HG02763 (cell line): ENCODE results near the gene TMEM41B.

ENCODE experiments used
- ATAC-seq: cut with Tn5 transposase; IDR thresholded peaks from one replicate; pipeline ENCODE4 v1.9.1; 2021; ENCODE audit warnings: mild to moderate bottlenecking, moderate library complexity; ENCODE audit not compliant: unreplicated experiment

The TMEM41B gene

DNA sequence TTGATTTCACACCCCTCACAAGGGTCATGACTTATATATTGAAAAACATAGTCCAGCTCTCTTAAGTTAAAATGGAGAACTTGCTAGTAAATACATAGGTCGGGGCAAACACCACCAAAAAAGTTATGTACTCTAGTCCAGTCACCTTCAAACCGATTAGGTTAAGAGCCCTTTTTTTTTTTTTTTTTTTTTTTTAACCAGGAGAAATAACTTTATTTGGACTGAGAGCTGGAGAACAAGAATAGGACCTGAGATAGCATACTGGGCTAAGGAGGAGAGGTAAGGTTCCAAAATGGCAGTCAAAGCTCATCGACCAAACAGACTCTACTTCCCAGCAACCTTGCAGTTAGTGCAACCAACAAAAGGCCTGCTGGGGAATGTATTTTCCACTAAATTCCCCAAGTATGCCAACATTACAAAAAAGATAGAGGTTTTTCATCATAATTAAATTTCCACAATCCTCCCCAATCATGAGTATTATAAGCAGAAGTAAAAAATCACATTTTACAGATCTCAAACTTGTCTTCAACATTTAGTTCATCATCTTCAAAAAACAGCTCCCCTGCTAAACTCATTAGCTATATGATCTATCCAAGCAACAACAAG is 3.8 kb downstream of the TMEM41B start:
- no peak for ATAC-seq

DNA sequence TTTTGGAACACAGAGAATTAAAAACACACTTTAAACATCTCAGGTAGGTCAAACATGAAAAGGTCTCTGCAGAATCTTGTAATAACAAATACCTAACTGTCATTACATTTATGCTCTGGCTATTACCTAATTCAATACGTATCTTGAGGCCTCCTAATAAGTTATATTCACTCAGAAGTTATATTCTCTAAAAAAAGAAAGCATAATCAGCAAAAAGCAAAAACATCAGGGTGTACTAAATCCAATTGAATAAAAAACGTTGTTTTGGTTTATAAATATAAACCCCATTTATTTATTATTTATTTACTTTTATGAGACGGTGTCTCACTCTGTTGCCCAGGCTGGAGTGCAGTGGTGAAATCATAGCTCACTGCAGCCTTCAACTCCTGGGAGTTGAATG is 10.2 kb downstream of the TMEM41B start:
- ATAC-seq = no peak

DNA sequence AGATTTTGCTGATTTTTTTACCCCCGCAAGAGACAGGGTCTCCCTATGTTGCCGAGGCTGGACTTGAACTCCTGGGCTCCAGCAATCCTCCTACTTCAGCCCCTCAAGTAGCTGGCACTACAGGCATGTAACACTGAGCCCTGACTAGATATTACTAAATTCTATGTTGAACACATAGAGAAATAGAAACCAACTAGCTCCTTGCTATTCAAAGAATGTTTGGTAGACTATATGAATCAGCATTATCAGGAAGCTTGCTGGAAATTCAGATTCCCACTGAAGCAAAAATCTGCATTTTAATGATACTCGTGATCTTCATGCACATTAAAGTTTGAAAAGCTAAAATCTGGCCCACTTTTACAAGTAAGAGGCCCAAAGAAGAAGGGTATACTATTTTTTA is 11.9 kb downstream of the TMEM41B start:
- no peak for ATAC-seq

DNA sequence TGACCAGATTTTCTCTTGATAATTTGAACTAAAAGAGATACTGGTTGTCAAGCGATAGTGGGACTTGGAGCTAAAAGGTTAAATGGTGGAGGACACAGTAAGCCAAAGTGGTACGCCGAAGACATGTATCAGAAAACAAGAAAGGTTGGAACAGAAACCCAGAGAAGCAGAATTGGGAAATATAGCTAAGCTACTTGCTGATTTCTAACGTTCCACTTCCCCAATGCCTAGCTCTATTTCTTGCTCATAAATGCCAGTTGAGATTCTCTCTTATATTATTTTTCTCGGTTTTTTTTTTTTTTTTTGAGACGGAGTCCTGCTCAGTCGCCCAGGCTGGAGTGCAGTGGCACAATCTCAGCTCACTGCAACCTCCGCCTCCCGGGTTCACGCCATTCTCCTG is 12.7 kb downstream of the TMEM41B start:
- no peak for ATAC-seq

DNA sequence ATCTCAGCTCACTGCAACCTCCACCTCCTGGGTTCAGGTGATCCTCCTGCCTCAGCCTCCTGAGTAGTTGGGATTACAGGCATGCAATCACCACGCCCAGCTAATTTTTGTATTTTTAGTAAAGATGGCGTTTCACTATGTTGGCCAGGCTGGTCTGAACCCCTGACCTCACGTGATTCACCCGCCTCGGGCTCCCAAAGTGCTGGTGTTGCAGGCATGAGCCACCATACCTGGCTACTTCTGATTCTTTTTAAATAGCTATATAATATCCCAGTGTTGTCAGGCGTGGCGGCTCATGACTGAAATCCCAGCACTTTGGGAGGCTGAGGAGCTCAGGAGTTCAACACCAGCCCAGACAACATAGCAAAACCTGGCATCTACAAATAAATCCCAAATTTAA is 20.7 kb downstream of the TMEM41B start:
- ATAC-seq = no peak

DNA sequence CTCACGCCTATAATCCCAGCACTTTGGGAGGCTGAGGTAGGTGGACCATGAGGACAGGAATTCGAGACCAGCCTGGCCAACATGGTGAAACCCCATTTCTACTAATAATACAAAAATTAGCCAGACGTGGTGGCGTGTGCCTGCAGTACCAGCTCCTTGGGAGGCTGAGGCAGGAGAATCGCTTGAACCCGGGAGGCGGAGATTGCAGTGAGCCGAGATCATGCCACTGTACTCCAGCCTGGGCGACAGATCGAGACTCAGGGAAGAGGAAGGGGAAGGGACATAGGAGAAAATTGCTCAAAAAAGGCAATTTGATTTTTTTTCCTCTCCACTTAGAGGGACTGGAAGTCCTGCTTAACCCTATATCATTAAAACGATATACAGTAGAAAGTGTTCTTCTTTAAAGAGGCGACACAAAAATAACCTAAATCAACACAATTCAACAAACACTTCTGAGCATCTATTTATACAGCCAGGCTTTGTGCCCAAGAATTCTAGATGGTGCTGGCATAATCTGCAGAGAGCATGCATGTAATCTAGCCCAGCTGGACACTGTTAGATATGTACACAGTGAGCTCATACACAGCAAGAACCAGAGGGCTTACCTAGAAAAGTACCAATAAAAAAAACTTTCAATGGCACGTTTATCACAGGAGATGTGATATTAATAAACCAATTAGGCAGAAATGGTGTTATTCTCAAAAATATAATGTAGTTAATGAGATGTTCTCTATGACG is 28.4 kb downstream of the TMEM41B start:
- ATAC-seq = no peak

DNA sequence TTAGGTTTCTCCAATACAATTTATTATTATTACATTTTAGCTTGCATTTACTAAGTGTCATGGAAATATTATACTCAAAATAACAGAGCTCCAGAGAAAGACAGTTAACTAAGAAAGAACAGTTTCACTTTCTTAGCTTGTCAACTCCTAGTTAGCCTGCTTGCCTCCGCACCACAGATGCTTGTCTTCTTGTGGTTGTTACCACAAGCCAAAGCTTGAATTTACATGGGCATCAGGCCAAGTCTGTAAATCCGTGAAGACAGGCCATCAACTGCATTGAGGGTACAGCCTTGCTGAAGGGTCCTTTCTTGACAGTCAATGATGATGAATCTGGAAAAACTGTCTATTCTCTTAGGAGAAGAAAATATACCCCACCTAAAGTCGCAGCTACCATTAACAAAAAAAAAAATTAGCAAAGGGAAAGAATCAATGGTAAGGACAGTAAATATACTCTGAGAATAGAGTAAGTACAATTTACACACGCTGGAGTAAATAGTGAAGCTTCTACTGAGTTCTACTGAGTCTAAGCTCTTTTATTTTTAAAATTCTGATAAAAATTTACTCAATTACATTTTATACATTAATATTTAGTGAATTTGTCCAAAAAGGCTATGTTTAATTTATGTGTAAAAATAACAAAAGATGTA is 33.6 kb downstream of the TMEM41B start:
- ATAC-seq = no peak

DNA sequence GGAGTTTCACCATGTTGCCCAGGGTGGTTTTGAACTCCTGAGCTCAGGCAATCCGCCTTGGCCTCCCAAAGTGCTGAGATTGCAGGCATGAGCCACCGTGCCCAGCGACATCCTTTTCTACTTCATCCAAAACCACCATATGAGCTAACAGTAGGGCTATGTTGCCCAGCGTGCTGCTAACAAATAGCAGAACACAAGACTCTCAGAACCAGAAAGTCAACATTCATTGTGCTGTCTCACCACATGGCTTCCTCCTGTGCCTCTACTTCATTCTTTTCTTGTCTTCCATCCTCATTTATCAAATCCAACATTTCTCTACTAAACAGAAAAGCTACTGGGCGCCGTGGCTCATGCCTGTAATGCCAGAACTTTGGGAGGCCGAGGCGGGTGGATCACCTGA is 37.2 kb downstream of the TMEM41B start:
- ATAC-seq = no peak

DNA sequence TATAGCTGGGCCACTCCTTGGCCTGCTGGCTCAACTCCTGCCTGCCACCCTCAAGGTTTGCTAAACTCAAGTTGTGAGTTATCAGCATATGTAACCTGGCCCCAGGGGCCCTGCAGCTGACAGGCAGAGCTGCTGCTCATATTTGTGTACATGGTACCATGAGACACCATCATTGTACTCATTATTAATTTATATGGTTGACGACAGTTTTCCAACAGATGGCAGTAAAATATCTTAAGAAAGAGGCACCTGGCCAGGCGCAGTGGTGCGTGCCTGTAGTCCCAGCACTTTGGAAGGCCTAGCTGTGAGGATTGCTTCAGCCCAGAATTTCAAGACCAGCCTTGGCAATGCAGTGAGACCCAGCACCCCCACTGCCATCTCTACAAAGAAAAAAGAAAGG is 37.8 kb downstream of the TMEM41B start:
- ATAC-seq = no peak

DNA sequence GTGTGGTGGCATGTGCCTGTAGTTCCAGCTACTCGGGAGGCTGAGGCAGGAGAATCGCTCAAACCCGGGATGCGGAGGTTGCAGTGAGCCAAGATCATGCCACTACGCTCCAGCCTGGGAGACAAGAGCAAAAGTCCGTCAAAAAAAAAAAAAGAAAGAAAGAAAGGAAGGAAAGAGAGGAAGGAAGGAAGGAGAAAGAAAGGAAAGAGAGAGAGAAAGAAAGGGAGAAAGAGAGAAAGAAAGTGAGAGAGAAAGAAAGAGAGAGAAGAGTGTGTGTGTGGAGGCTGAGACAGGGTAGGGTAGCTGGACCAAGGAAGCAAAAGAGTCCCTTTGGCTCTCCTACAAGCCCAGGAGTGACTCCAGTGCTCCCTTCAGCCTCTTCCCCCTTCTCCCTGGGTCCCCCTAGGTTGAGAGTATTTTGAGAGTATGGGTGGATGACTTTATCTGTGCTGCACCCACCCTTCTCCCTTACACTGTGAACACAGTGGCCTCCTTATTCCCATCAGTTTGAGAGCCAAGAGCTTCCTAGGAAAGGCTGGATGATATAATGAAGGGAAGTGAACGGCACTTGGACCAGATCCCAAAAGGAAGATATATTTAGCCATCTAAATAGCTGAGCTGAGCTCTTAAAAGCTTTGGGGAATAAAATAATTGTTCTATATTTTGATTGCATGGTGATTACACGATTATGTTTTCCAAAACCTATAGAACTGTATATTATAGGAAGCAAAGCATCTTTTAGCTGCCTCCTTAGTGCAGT is 39.7 kb downstream of the TMEM41B start:
- ATAC-seq = no peak

DNA sequence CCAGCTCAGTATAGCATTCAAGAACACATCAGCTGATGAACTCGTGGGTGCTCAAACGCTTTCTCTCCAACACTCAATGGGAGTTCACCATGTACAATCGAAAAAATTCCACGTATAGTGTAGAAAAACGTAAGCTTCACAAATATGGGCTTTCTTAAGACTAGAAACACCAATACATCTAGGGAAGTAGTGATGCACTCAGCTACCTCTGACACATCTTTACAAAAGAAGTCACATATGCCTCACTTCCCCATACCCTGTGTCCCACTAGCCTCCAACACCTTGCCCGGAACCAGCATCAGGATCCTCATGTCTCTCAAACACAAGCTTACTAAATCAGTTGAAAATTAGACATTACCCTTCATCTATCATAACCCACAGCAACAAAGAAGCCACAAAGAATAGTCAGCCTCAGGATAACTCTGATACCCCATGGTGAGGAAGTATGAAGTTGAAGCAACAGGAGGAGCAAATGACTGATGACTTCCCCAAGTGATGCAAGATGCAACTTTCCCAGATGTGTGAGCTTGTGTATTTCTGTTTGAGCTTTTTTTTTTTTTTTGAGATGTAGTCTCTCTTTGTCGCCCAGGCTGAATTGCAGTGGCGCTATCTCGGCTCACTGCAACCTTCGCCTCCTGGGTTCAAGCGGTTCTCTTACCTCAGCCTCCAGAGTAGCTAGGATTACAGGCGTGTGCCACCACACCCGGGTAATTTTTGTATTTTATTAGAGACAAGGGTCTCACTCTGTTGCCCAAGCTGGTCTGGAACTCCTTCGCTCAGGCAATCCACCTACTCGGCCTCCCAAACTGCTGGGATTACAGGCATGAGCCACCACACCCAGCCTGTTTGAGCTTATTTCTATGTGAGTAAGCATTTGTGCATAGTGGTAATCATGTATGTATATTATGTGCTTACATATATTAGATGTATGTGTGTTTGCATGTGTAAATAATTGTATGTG is 40.7 kb downstream of the TMEM41B start:
- no peak for ATAC-seq

DNA sequence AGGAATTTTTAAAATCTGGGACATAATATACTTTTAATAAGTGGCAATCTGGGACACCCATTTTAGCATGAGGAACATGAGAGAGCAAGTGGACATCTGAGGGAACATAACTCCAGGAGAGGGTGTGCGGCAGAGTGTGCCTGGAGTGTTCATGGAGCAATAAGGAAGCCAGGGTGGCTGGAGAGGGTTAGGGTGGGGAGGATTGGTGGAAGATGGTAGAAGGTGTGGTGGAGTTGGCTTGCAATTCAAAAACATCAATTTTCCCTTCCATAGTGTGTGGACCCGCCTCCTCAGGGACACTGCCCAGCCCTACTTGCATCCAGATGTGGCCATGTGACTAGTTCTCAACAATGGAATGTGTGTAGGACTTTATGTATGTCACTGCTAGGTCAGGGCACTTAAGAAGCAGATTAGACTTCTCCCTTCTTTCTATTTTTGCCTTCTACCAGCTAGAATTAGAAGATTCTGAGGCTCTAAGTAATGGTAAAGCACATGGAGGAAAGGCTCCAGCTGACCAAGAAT is 44.8 kb downstream of the TMEM41B start:
- ATAC-seq = no peak

DNA sequence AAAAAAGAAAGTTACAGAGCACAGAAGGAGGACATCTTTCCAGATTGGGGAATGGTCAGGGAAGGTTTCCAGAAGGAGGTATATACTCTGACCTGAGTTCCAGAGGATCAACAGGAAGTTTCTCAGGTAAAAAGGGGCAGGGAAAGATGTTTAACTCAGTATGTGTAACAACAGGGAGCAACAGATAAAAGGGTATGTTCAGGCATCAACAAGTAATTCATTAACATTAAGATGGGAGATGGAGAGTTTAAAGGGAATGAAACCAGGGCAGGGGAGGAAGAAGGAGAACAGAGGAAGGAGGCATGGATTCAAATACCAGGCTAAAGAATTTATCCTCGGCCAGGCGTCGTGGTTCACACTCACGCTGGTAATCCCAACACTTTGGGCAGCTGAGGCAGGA is 46.7 kb downstream of the TMEM41B start:
- ATAC-seq = no peak

DNA sequence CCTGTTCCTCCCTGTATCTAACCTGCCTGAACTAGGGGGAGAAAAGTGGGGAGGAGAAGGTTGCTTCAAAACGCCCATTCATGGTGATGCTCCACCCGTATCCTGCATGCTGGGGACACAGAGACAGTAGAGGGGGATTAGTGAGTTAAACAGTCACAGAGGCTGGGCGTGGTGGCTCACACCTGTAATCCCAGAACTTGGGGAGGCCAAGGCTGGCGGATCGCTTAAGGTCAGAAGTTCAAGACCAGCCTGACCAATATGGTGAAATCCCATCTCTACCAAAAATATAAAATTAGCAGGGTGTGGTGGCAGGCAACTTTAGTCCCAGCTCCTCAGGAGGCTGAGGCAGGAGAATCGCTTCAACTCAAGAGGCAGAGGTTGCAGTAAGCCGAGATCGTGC is 47.5 kb downstream of the TMEM41B start:
- no peak for ATAC-seq

DNA sequence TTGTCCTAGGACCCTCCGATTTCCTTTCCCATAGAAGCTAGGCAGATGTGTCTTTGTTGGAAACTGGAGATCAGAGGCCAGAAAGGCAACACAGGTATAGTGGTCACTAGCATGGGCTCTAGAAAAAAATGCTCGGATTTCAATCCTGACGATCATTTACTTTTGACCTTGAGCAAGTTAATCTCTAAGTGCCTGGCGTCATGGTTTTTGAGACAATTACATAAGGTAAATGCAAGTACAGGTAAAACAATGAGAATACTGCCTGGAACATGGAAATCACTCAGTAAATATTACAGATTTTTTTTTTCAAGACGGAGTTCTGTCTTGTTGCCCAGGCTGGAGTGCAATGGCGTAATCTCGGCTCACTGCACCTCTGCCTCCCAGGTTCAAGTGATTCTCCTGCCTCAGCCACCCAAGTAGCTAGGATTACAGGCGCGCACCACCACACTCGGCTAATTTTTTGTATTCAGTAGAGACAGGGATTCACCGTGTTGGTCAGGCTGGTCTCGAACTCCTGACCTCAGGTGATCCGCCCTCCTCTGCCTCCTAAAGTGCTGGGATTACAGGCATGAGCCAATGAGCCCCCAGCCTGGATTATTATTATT is 48.2 kb downstream of the TMEM41B start:
- ATAC-seq = no peak

DNA sequence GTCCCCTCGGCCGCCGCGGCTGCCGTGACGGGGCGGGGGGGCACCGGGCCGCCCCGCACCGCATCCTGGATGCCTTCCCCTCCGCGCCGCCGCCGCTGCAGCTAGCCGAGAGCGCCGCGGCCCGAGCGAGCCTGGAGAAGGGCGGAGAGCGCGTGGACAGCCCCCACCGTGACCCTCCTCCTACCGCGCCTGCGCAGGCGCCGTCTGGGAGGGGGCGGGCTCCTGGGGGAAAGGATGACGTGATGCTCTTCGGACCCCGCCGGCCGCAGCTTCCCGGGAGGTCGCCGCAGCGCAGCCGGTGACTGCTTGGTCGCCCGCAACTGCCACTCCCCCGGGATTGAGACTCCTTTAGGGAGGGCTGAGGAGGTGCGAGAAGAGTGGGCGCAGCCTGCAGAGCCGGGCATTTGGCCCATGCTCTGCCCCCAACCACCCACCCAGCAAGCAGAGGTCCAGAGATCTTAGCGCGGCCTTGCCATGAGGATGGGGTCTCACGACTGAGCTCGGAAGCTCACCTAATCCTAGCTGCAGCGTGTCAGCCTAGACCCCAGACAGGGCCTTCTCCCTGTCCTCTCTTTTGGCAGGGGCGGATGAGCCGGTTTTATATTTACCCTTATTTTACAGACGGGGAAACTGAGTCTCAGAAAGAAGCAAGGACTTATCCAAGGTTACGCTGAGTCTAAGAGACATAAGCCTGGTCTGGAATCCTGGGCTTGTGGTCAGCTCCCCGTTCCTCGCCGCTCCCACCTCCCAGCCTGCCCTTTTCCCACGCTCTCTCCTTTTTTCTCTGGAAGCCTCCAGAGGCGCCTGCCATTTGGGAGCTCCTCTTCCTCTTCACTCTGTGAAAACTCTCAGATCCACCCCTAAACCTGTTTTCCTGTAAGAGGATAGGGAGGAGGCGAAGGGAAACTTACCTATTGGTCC is 48.9 kb downstream of the TMEM41B start, which contains the start of gene DENND5A:
Gene DENND5A, minus strand, starts transcription at position 140 of the 921 bp plus-strand sequence. CDS start 281 bp downstream, outside the sequence.
- no peak for ATAC-seq

DNA sequence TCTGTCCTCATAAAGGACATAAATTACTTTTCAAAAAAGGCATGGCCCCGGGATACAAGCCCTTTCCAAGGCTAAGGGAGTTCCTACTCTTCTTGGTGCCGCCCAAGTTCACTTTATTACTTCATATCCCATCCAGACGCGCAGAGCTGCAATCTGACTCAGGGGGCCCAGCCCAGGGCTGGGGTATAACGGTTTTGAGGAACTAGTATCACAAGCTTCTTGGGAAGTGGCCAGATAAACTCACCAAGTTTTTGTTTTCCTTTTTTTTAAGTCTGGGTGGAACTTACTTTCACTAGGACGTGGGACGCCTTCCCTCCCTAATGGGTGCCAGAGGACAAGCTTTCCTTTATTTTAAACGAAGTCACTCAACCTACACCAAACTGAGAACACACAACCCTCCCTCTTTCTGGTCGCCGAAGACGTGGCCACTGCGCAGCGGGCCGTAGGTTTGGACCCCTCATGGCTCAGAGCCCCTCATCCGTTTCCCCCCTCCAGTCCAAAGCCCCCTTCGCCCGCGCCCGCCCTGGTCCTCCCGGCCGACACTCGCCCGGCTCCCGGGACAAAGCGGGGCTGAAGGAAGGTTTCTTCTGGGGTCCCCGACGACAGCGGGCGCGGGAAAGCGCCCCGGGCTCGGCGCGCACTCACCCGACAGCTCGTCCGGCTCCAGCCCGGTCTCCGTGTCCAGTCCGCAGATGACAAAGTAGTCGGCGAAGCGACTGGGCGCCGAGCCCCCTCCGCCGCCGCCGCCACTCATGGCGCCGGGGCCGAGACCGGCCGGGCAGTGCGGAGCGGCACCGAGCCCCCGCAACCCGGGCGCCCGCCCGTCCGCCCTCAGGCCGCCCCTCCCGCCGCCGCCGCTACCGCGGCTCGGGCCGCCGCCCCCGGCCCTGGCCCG is 49.8 kb downstream of the TMEM41B start:
- peak; percentile 21 for ATAC-seq
